D721Med (cell line): ENCODE measurements around the gene KBTBD12.

Source experiments
- DNase-seq: peaks from one replicate; pipeline ENCODE4 v3.0.0; 2011; ENCODE audit warnings: low spot score; ENCODE audit not compliant: insufficient read length
- FAIRE-seq: peaks from 2 replicates; lab custom pipeline; 2011; peaks lifted over from hg19 to GRCh38; lab: Jason Lieb, UNC
- TF ChIP-seq, protein P1 (sequence below): IDR thresholded peaks from 2 replicates; pipeline ENCODE4 v1.5.1; 2012; ENCODE audit warnings: mild to moderate bottlenecking, control low read depth; ENCODE audit not compliant: insufficient read depth; ENCODE audit errors: missing control alignments

KBTBD12 gene

DNA sequence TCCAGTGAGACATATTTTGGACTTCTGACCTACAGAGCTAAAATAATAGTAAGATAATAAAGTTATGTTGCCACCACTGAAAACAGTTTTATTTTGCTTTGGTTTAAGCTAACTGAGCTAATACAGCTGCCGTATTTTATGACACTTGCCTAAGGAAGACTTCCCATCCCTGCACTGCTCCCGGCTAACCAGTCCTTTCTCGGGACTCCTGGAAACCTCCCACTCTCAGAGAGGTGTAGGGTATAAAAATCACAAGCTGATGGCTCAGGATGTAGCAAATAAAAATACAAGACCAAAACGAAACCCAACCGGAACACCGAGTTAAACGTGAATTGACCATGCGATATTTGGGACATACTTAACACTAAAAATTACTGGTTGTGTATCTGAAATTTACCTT lies 448 bp upstream of the KBTBD12 start:
- DNase-seq (no peak), FAIRE-seq (no peak)
- TF ChIP-seq, protein P1, sequence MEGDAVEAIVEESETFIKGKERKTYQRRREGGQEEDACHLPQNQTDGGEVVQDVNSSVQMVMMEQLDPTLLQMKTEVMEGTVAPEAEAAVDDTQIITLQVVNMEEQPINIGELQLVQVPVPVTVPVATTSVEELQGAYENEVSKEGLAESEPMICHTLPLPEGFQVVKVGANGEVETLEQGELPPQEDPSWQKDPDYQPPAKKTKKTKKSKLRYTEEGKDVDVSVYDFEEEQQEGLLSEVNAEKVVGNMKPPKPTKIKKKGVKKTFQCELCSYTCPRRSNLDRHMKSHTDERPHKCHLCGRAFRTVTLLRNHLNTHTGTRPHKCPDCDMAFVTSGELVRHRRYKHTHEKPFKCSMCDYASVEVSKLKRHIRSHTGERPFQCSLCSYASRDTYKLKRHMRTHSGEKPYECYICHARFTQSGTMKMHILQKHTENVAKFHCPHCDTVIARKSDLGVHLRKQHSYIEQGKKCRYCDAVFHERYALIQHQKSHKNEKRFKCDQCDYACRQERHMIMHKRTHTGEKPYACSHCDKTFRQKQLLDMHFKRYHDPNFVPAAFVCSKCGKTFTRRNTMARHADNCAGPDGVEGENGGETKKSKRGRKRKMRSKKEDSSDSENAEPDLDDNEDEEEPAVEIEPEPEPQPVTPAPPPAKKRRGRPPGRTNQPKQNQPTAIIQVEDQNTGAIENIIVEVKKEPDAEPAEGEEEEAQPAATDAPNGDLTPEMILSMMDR, result no peak

- FAIRE-seq (no peak), DNase-seq (no peak)
- TF ChIP-seq, protein P1, result no peak
Observed at GRCh38 chr3:127915937-127916493, 983 bp downstream of the KBTBD12 start.

DNA sequence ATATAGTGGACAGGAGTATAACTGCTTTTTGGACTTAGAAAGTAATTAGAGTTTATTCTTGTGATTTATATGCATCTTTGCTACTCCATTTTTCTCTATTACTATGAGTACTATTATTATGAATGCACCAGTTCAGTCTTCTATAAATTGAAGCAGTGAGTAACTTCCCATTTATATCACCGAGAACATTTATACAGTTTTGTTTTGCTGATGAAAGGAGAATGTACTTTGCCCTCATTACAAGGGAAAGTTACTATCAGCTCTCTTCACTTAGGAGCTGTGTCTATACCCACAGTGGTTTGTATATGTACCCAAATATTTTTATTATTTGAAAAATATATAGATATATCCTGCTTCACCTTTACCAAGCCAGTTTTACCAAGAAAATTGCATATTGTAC lies 5.7 kb downstream of the KBTBD12 start:
- FAIRE-seq, result no peak
- no peak for DNase-seq
- TF ChIP-seq, protein P1, result no peak

DNA sequence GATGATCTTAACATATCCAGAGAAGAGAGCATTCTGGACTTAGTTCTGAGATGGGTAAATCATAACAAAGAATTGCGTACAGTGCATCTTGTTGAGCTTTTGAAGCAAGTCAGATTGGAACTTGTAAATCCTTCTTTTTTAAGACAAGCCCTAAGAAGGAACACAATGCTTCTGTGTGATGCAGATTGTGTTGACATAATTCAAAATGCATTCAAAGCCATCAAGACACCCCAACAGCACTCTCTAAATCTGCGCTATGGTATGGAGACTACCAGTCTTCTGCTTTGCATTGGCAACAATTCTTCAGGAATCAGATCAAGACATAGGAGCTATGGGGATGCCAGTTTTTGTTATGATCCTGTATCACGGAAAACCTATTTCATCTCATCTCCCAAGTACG lies 8.6 kb downstream of the KBTBD12 start:
- TF ChIP-seq, protein P1, result no peak
- no peak for FAIRE-seq
- no peak for DNase-seq

DNA sequence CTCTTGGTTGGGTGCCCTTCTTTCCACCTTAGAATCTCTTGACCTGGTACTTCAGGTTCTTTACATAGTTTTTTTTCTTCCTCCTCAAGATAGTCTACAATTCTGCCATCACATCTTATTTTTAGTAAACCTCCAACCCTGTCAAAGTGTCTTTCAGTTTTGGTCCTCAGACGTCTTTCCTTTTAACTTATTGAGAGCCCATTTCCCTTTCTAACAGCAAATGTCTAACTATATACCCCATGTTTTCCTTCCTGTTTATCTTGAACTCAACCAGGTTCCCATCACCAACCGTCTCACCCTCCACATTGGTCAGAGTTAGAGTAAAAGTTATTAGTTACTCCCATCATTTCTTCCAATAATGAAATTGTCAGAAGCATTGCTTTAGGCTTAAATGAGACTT lies 10.4 kb downstream of the KBTBD12 start:
- DNase-seq, result no peak
- FAIRE-seq, result no peak
- TF ChIP-seq, protein P1, result no peak

DNA sequence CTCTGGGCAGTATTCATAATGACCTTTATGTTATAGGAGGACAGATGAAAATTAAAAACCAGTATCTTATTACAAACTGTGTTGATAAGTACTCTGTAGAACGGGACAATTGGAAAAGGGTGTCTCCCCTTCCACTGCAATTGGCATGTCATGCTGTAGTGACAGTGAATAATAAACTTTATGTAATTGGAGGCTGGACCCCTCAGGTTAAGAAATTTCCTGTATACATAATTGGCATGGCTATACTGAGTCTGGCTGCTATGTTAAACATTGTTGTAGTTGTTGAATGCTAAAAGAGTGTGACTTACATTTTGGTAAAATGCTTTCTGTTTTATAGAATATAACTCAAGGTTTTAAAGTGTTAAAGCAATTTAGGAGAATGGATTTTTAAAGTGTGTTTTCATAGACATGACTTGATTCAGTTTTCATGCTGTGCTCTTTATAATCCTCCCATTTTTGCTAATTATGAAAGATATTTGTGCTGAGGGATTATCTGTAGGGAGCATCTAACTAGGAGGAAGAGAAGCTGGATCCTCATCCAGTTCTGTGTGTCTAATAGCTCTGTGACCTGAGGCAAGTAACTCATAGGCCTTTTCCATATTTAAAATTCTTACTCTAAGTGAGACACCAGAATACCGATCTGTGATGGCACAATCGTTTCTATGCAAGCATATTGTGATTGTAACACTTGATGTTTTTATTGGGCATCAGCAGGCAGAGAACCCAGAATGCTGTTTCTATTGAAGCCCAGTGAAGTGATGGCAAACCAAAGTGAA lies 13.0 kb downstream of the KBTBD12 start:
- DNase-seq, result no peak
- no peak for FAIRE-seq

More for the DNA sequence above, 13.0 kb downstream of the KBTBD12 start:
- TF ChIP-seq, protein P1, result no peak
